Neuronal stem cell (in vitro differentiated cells): ENCODE results near the gene JAGN1.

ENCODE experiments used
- DNase-seq: peaks from one replicate; pipeline ENCODE4 v3.0.0-alpha.2; 2013; ENCODE audit warnings: low spot score
- H2AFZ ChIP-seq: one replicate; pipeline ENCODE4 v1.6.1; 2013; ENCODE audit warnings: mild to moderate bottlenecking, low read length, inconsistent platforms
- H2AK5ac ChIP-seq: 2 replicates; pipeline ENCODE4 v1.6.1; 2013; ENCODE audit warnings: low read depth, mild to moderate bottlenecking, inconsistent platforms, low read length, moderate library complexity, mixed read lengths
- H2BK120ac ChIP-seq: 2 replicates; pipeline ENCODE4 v1.6.1; 2013; ENCODE audit warnings: low read depth, mild to moderate bottlenecking, inconsistent platforms, low read length, moderate library complexity, mixed read lengths
- H2BK12ac ChIP-seq: one replicate; pipeline ENCODE4 v1.6.1; 2013; ENCODE audit warnings: low read length, inconsistent platforms
- H2BK15ac ChIP-seq: 2 replicates; pipeline ENCODE4 v1.6.1; 2013; ENCODE audit warnings: mild to moderate bottlenecking, low read length, inconsistent platforms, mixed read lengths
- H2BK5ac ChIP-seq: one replicate; pipeline ENCODE4 v1.6.1; 2013; ENCODE audit warnings: inconsistent platforms, mild to moderate bottlenecking, low read length, moderate library complexity
- H3K14ac ChIP-seq: one replicate; pipeline ENCODE4 v1.6.1; 2013; ENCODE audit warnings: low read length, inconsistent platforms
- H3K18ac ChIP-seq: 2 replicates; pipeline ENCODE4 v1.6.1; 2013; ENCODE audit warnings: low read length, inconsistent platforms
- H3K23ac ChIP-seq: 2 replicates; pipeline ENCODE4 v1.6.1; 2013; ENCODE audit warnings: low read depth, mild to moderate bottlenecking, mixed read lengths, low read length, inconsistent platforms; ENCODE audit not compliant: poor library complexity
- H3K27ac ChIP-seq: replicated peaks from 3 replicates; pipeline ENCODE4 v1.5.1; 2013; ENCODE audit warnings: low read length, inconsistent platforms
- H3K27me3 ChIP-seq, 3 experiments: 2 replicates each; pipeline ENCODE4 v1.6.1; 2013; ENCODE audit warnings: low read length in 3 of 3, mild to moderate bottlenecking in 2 of 3, inconsistent platforms in 1 of 3, low read depth in 1 of 3, mixed read lengths in 1 of 3, moderate library complexity in 1 of 3; ENCODE audit not compliant: control insufficient read depth in 3 of 3, insufficient read depth in 3 of 3
- H3K36me3 ChIP-seq, 2 donors: replicated peaks in 1 of 2; 2 replicates each; pipeline ENCODE4 v1.6.1; 2013; ENCODE audit warnings: low read length in 2 of 2; ENCODE audit not compliant: control insufficient read depth in 2 of 2, insufficient read depth in 2 of 2
- H3K4ac ChIP-seq: 2 replicates; pipeline ENCODE4 v1.6.1; 2013; ENCODE audit warnings: inconsistent platforms, mild to moderate bottlenecking, low read length, moderate library complexity
- H3K4me1 ChIP-seq, 2 donors: 1 replicate in 1 of 2; 2 replicates in 1 of 2; pipeline ENCODE4 v1.6.1; 2013; ENCODE audit warnings: low read length in 2 of 2, low read depth in 1 of 2; ENCODE audit not compliant: control insufficient read depth in 2 of 2, insufficient read depth in 1 of 2
- H3K4me2 ChIP-seq: one replicate; pipeline ENCODE4 v1.6.1; 2013; ENCODE audit warnings: mild to moderate bottlenecking, low read length, inconsistent platforms; ENCODE audit not compliant: insufficient read depth, poor library complexity, severe bottlenecking
- H3K4me3 ChIP-seq, 2 donors: 2 replicates each; pipeline ENCODE4 v1.5.1; 2013; ENCODE audit warnings: low read length in 2 of 2, mild to moderate bottlenecking in 2 of 2, inconsistent platforms in 1 of 2, moderate library complexity in 1 of 2
- H3K79me1 ChIP-seq: one replicate; pipeline ENCODE4 v1.6.1; 2013; ENCODE audit warnings: low read depth, mild to moderate bottlenecking, inconsistent platforms, low read length, moderate library complexity
- H3K9ac ChIP-seq: one replicate; pipeline ENCODE4 v1.6.1; 2013; ENCODE audit warnings: mild to moderate bottlenecking, low read depth, low read length, inconsistent platforms; ENCODE audit not compliant: poor library complexity
- H3K9me3 ChIP-seq, 2 donors: replicated peaks in 1 of 2; 2 replicates each; pipeline versions ENCODE3 to v1.6.1; 2013; ENCODE audit warnings: low read length in 2 of 2, mild to moderate bottlenecking in 2 of 2, inconsistent platforms in 1 of 2, low read depth in 1 of 2, mixed read lengths in 1 of 2, moderate library complexity in 1 of 2; ENCODE audit not compliant: control insufficient read depth in 2 of 2, insufficient read depth in 1 of 2
- H4K8ac ChIP-seq: one replicate; pipeline ENCODE4 v1.6.1; 2013; ENCODE audit warnings: low read depth, mild to moderate bottlenecking, inconsistent platforms, low read length, moderate library complexity
- H4K91ac ChIP-seq: one replicate; pipeline ENCODE4 v1.6.1; 2013; ENCODE audit warnings: low read length, low read depth, mild to moderate bottlenecking, inconsistent platforms; ENCODE audit not compliant: poor library complexity
- WGBS, 2 donors: extraction: QIAGEN DNeasy Blood & Tissue Kit; methylation state at CpG; one replicate each; pipeline ENCODE4 v1.1.7; 2013; ENCODE audit warnings: missing lambda C conversion rate in 2 of 2, mixed read lengths in 1 of 2; ENCODE audit not compliant: insufficient read length in 2 of 2, insufficient replicate concordance in 1 of 2; ENCODE audit errors: extremely low coverage in 2 of 2; 5-methylcytosine and 5-hydroxymethylcytosine counted together

JAGN1 gene

GRCh38 chr3:9918261-9919038, 28.0 kb downstream of the JAGN1 start:
- WGBS, 2 donors: no CpG with 5 or more reads among the region's 8 CpGs
- no peak for DNase-seq

GRCh38 chr3:9928158-9928557, 37.7 kb downstream of the JAGN1 start:
- H3K9ac ChIP-seq: no peak overlapping the region
- H2AFZ ChIP-seq: no peak overlapping the region
- peaks cover 0 to 2% of the 10 kb centered on the region in 2 donors for H3K9me3 ChIP-seq
- H3K4me3 ChIP-seq: no peak overlapping the region
- no peak overlapping the region for H2BK120ac ChIP-seq
- no peak overlapping the region for H3K18ac ChIP-seq
- peaks cover 0 to 3% of the 10 kb centered on the region in 2 donors for H3K4me1 ChIP-seq
- no peak for DNase-seq
- no peak overlapping the region for H3K23ac ChIP-seq
- H3K4me2 ChIP-seq: no peak overlapping the region
- no peak overlapping the region for H3K4ac ChIP-seq
- no peak overlapping the region for H3K14ac ChIP-seq
- no peaks in the 10 kb centered on the region for H3K79me1 ChIP-seq
- no peak overlapping the region for H4K91ac ChIP-seq
- no peaks in the 10 kb centered on the region for H3K36me3 ChIP-seq
- peak overlapping the region; percentile 19 for H2AK5ac ChIP-seq
- H2BK12ac ChIP-seq: no peak overlapping the region
- no peak overlapping the region for H2BK5ac ChIP-seq
- no peaks in the 10 kb centered on the region for H3K27me3 ChIP-seq
- no peak overlapping the region for H3K27ac ChIP-seq
- H2BK15ac ChIP-seq: no peak overlapping the region
- WGBS, 2 donors: no CpG with 5 or more reads among the region's 23 CpGs
- no peak overlapping the region for H4K8ac ChIP-seq

More at GRCh38 chr3:9918261-9919038, 28.0 kb downstream of the JAGN1 start:
- Histone ChIP-seq H2BK12ac (peak overlapping the region; percentile 63), H3K36me3 (no peaks in the 10 kb centered on the region), H3K14ac (peak overlapping the region; percentile 47), H3K4ac (no peak overlapping the region), H3K4me1 (peaks cover 12 to 17% of the 10 kb centered on the region in 2 donors), H2AFZ (no peak overlapping the region), H3K9me3 (no peaks in the 10 kb centered on the region), H3K27me3 (peaks cover 0 to 15% (median 0%) of the 10 kb centered on the region in 3 experiments), H3K4me3 (no peak overlapping the region), H2AK5ac (peak overlapping the region; percentile 20), H3K23ac (peak overlapping the region; percentile 73), H3K9ac (no peak overlapping the region), H2BK5ac (peak overlapping the region; percentile 61), H2BK15ac (peak overlapping the region; percentile 45), H3K27ac (no peak overlapping the region), H3K4me2 (no peak overlapping the region), H4K91ac (peak overlapping the region; percentile 56), H3K79me1 (no peaks in the 10 kb centered on the region), H3K18ac (no peak overlapping the region), H4K8ac (no peak overlapping the region), H2BK120ac (no peak overlapping the region)

- no peak overlapping the region for H3K23ac ChIP-seq
- no peak overlapping the region for H3K9ac ChIP-seq
- H3K36me3 ChIP-seq: peaks cover 0 to 8% of the 10 kb centered on the region in 2 donors
- H2BK120ac ChIP-seq: no peak overlapping the region
- no peak overlapping the region for H2BK12ac ChIP-seq
- H2BK5ac ChIP-seq: no peak overlapping the region
- H3K4me2 ChIP-seq: no peak overlapping the region
- H3K4me1 ChIP-seq: peaks cover 7 to 10% of the 10 kb centered on the region in 2 donors
- H3K18ac ChIP-seq: no peak overlapping the region
- H3K27ac ChIP-seq: no peak overlapping the region
- H3K14ac ChIP-seq: no peak overlapping the region
- H4K8ac ChIP-seq: no peak overlapping the region
- no peak overlapping the region for H2AK5ac ChIP-seq
- H3K4ac ChIP-seq: no peak overlapping the region
- WGBS, 2 donors: no CpG with 5 or more reads among the region's 4 CpGs
- no peak overlapping the region for H4K91ac ChIP-seq
- H3K4me3 ChIP-seq: no peak overlapping the region
- no peak overlapping the region for H2AFZ ChIP-seq
- no peak for DNase-seq
- peaks cover 0 to 2% of the 10 kb centered on the region in 2 donors for H3K9me3 ChIP-seq
- no peak overlapping the region for H2BK15ac ChIP-seq
- H3K27me3 ChIP-seq: no peaks in the 10 kb centered on the region
- H3K79me1 ChIP-seq: no peaks in the 10 kb centered on the region
Observed at GRCh38 chr3:9930804-9931418, 40.5 kb downstream of the JAGN1 start.

GRCh38 chr3:9932535-9932842, 42.1 kb downstream of the JAGN1 start:
- DNase-seq: no peak
- H2AK5ac ChIP-seq: no peak overlapping the region
- peak overlapping the region; percentile 96 for H2AFZ ChIP-seq
- peaks cover 7 to 10% of the 10 kb centered on the region in 2 donors for H3K4me1 ChIP-seq
- no peak overlapping the region for H3K9ac ChIP-seq
- H3K36me3 ChIP-seq: peaks cover 3 to 24% of the 10 kb centered on the region in 2 donors
- no peak overlapping the region for H4K91ac ChIP-seq
- no peak overlapping the region for H2BK5ac ChIP-seq
- peak overlapping the region in 1 of 2 donors; percentile 74 for H3K4me3 ChIP-seq
- peak overlapping the region; percentile 99 for H3K23ac ChIP-seq
- H3K27ac ChIP-seq: no peak overlapping the region
- H3K79me1 ChIP-seq: no peaks in the 10 kb centered on the region
- H3K27me3 ChIP-seq: no peaks in the 10 kb centered on the region
- WGBS, 2 donors: no CpG with 5 or more reads among the region's 13 CpGs
- no peak overlapping the region for H3K4ac ChIP-seq
- no peak overlapping the region for H2BK12ac ChIP-seq
- H2BK120ac ChIP-seq: no peak overlapping the region
- peak overlapping the region; percentile 99 for H3K4me2 ChIP-seq
- H2BK15ac ChIP-seq: no peak overlapping the region
- peaks cover 0 to 2% of the 10 kb centered on the region in 2 donors for H3K9me3 ChIP-seq
- H3K18ac ChIP-seq: peak overlapping the region; percentile 84
- no peak overlapping the region for H3K14ac ChIP-seq
- no peak overlapping the region for H4K8ac ChIP-seq
